Chondrocyte (in vitro differentiated cells): ENCODE data around the gene OBSL1. TPM values are rescaled to one million over a fixed set of nuclear protein-coding genes. Genes with fewer than 3 reads are reported as not detected.

Source experiments
- DNase-seq: peaks from one replicate; pipeline ENCODE4 v3.0.0; 2021; ENCODE audit warnings: mixed read lengths, low spot score
- H3K27ac Mint-ChIP-seq: one replicate; pipeline ENCODE4 v1.8.0; 2021; ENCODE audit warnings: mild to moderate bottlenecking, moderate library complexity, mixed read lengths; ENCODE audit not compliant: unreplicated experiment
- H3K27me3 Mint-ChIP-seq: 2 replicates; pipeline ENCODE4 v1.8.0; 2021; ENCODE audit warnings: low read depth, mixed read lengths
- H3K36me3 Mint-ChIP-seq: 2 replicates; pipeline ENCODE4 v1.8.0; 2021; ENCODE audit warnings: low read depth, mixed read lengths
- H3K4me1 Mint-ChIP-seq: 2 replicates; pipeline ENCODE4 v1.8.0; 2021; ENCODE audit warnings: low read depth, mild to moderate bottlenecking, mixed read lengths
- H3K4me3 Mint-ChIP-seq: one replicate; pipeline ENCODE4 v1.8.0; 2021; ENCODE audit warnings: mild to moderate bottlenecking, moderate library complexity, mixed read lengths; ENCODE audit not compliant: unreplicated experiment
- H3K9me3 Mint-ChIP-seq: 2 replicates; pipeline ENCODE4 v1.8.0; 2021; ENCODE audit warnings: low read depth, mixed read lengths
- CTCF ChIP-seq: fragments of 200-600 bp; sonication (generic); IDR thresholded peaks from 2 replicates; pipeline ENCODE4 v1.5.0; 2021; ENCODE audit warnings: antibody characterized with exemption, mild to moderate bottlenecking, moderate library complexity
- total RNA-seq: library from RNA; stranded (reverse); gene quantifications from 3 replicates; pipeline ENCODE4 v1.2.1, GENCODE V29; 2021

Gene OBSL1
- total RNA-seq, 1 donor from 2014 or later: 111 TPM

GRCh38 chr2:219552382-219553167, 18.8 kb downstream of the OBSL1 start:
- Mint-ChIP-seq H3K9me3 (no peaks in the 10 kb centered on the region), H3K27ac (no peak overlapping the region), H3K27me3 (no peaks in the 10 kb centered on the region), H3K4me1 (peaks cover 15% of the 10 kb centered on the region), H3K4me3 (peak overlapping the region; percentile 76), H3K36me3 (peaks cover 9% of the 10 kb centered on the region)
- TF ChIP-seq CTCF: no peak
- peak; percentile 93 for DNase-seq

- TF ChIP-seq CTCF: peak; percentile 8
- H3K4me3 Mint-ChIP-seq: peak overlapping the region; percentile 76
- no peak for DNase-seq
- peak overlapping the region; percentile 27 for H3K27ac Mint-ChIP-seq
- peaks cover 12% of the 10 kb centered on the region for H3K36me3 Mint-ChIP-seq
- H3K9me3 Mint-ChIP-seq: no peaks in the 10 kb centered on the region
- H3K4me1 Mint-ChIP-seq: peaks cover 15% of the 10 kb centered on the region
- no peaks in the 10 kb centered on the region for H3K27me3 Mint-ChIP-seq
These were observed 19.6 kb downstream of the OBSL1 start for GRCh38 chr2:219551441-219552381.

- Mint-ChIP-seq H3K4me3 (no peak overlapping the region), H3K27ac (no peak overlapping the region), H3K36me3 (peaks cover 11% of the 10 kb centered on the region), H3K4me1 (peaks cover 18% of the 10 kb centered on the region), H3K27me3 (no peaks in the 10 kb centered on the region), H3K9me3 (no peaks in the 10 kb centered on the region)
- TF ChIP-seq CTCF: no peak
- DNase-seq: no peak
These were observed 21.7 kb downstream of the OBSL1 start for GRCh38 chr2:219549619-219550018.

- no peak for TF ChIP-seq CTCF
- no peaks in the 10 kb centered on the region for H3K27me3 Mint-ChIP-seq
- peaks cover 11% of the 10 kb centered on the region for H3K36me3 Mint-ChIP-seq
- no peak for DNase-seq
- no peak overlapping the region for H3K4me3 Mint-ChIP-seq
- H3K27ac Mint-ChIP-seq: no peak overlapping the region
- H3K9me3 Mint-ChIP-seq: no peaks in the 10 kb centered on the region
- H3K4me1 Mint-ChIP-seq: peaks cover 24% of the 10 kb centered on the region
These were observed 22.3 kb downstream of the OBSL1 start for GRCh38 chr2:219548990-219549389.

- Mint-ChIP-seq H3K36me3 (peaks cover 11% of the 10 kb centered on the region), H3K4me3 (no peak overlapping the region), H3K27ac (no peak overlapping the region), H3K27me3 (no peaks in the 10 kb centered on the region), H3K4me1 (peaks cover 21% of the 10 kb centered on the region), H3K9me3 (no peaks in the 10 kb centered on the region)
- TF ChIP-seq CTCF: no peak
- DNase-seq: peak; percentile 92
These were observed 23.7 kb downstream of the OBSL1 start for GRCh38 chr2:219547621-219548020.
